ENCODE results near the gene UNC80.

The UNC80 gene

GRCh38 chr2:210020138-210020537 is 248.5 kb downstream of the UNC80 start:
- DNase-seq (ENCODE audit: low read depth): no peak

- no peak for DNase-seq (ENCODE audit: low read depth)
Measured at GRCh38 chr2:210022824-210023223, 251.2 kb downstream of the UNC80 start.

GRCh38 chr2:210027608-210028007 is 256.0 kb downstream of the UNC80 start:
- no peak for DNase-seq (ENCODE audit: low read depth)

GRCh38 chr2:210028178-210028577 is 256.5 kb downstream of the UNC80 start:
- no peak for DNase-seq (ENCODE audit: low read depth)

- DNase-seq (ENCODE audit: low read depth): no peak
Measured at GRCh38 chr2:210034087-210034683, 262.6 kb downstream of the UNC80 start.

- no peak for DNase-seq (ENCODE audit: low read depth)
Measured at GRCh38 chr2:210035679-210036078, 264.0 kb downstream of the UNC80 start.

- DNase-seq (ENCODE audit: low read depth): no peak
Measured at GRCh38 chr2:210038078-210038477, 266.4 kb downstream of the UNC80 start.

- DNase-seq (ENCODE audit: low read depth): no peak
Measured at GRCh38 chr2:210046851-210047500, 275.3 kb downstream of the UNC80 start.
